ENCODE data around the gene ZEB1.

Gene ZEB1

GRCh38 chr10:31299119-31299518 lies 19.9 kb upstream of the ZEB1 start:
- H3K4me3 ChIP-seq (ENCODE audit: low read depth, low read length): no peak overlapping the region
- TF ChIP-seq, protein P1, sequence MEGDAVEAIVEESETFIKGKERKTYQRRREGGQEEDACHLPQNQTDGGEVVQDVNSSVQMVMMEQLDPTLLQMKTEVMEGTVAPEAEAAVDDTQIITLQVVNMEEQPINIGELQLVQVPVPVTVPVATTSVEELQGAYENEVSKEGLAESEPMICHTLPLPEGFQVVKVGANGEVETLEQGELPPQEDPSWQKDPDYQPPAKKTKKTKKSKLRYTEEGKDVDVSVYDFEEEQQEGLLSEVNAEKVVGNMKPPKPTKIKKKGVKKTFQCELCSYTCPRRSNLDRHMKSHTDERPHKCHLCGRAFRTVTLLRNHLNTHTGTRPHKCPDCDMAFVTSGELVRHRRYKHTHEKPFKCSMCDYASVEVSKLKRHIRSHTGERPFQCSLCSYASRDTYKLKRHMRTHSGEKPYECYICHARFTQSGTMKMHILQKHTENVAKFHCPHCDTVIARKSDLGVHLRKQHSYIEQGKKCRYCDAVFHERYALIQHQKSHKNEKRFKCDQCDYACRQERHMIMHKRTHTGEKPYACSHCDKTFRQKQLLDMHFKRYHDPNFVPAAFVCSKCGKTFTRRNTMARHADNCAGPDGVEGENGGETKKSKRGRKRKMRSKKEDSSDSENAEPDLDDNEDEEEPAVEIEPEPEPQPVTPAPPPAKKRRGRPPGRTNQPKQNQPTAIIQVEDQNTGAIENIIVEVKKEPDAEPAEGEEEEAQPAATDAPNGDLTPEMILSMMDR (conservative IDR thresholded peaks at IDR 0.05; ENCODE audit: low read depth, low read length): no peak
- DNase-seq (ENCODE audit: low read depth): peak; percentile 15

DNA sequence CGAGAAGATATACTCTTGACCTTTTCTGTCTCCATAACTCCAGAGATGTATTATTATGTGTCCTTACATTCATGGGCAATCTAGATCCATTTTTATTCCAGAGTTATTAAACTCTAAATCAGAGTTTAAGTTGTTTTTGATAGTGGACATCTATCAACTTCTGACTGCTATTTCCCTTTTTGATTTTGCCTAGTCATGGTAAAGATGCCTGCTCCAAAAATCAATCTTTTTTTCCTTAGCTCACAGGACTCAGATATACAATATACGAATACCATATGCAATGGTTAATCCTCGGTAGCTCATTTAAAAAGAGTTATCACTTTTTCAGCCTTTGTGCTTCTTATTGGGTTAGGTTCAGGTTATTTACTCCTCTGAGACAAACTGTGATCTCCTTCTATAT lies 15.8 kb upstream of the ZEB1 start:
- no peak overlapping the region for H3K4me3 ChIP-seq (ENCODE audit: low read depth, low read length)
- DNase-seq (ENCODE audit: low read depth): no peak
- TF ChIP-seq, protein P1 (conservative IDR thresholded peaks at IDR 0.05; ENCODE audit: low read depth, low read length): no peak

GRCh38 chr10:31304291-31304970 lies 14.6 kb upstream of the ZEB1 start:
- TF ChIP-seq, protein P1 (conservative IDR thresholded peaks at IDR 0.05; ENCODE audit: low read depth, low read length): no peak
- DNase-seq (ENCODE audit: low read depth): peak; percentile 40
- H3K4me3 ChIP-seq (ENCODE audit: low read depth, low read length): no peak overlapping the region

- H3K4me3 ChIP-seq (ENCODE audit: low read depth, low read length): no peak overlapping the region
- TF ChIP-seq, protein P1 (conservative IDR thresholded peaks at IDR 0.05; ENCODE audit: low read depth, low read length): no peak
These were observed 5.6 kb upstream of the ZEB1 start for GRCh38 chr10:31313396-31313795.

DNA sequence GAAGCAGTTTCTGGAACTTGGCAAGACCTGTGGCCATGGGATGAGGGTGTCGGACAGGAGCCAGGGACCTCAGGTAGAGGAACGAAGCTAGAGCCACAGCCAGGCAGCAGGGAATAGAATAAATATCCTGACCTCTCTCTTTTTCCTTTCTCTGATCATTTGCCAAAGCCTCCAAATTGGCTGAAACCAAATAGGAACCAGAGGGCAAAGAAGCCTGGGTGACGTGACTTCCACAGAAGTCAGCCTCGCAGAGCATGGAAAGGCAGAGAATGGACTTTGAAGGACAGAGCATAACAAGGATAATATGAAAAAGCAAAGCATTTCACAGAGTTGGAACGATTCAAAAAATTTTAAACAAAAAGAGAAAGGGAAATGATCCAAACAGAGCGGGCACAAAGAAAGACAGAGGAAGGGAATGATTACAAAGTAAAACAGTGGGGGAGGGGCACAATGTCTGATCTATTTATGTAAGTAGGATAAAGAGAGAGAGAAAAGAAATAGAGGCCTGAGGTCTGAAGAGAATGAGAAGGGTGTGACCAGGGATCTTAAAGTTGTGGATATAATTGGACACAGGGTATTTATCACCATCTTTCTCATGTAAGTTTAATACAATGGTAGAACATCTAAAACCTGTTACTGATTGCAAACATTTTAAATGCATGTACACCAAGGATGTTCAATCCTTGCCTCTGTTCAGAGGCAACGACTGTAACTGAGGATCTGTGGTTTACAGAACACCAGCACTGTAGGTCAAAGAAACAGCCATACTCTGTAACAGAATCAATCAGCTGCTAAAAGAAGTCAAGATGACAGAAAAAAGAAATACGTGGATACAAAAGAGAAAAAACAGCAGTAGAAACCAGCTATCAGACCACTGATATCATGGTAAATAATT lies 4.5 kb upstream of the ZEB1 start:
- DNase-seq (ENCODE audit: low read depth): no peak
- H3K4me3 ChIP-seq (ENCODE audit: low read depth, low read length): no peak overlapping the region
- TF ChIP-seq, protein P1 (conservative IDR thresholded peaks at IDR 0.05; ENCODE audit: low read depth, low read length): no peak

More at GRCh38 chr10:31313396-31313795, 5.6 kb upstream of the ZEB1 start:
- no peak for DNase-seq (ENCODE audit: low read depth)

- peak; percentile 9 for DNase-seq (ENCODE audit: low read depth)
- TF ChIP-seq, protein P1 (conservative IDR thresholded peaks at IDR 0.05; ENCODE audit: low read depth, low read length): no peak
- no peak overlapping the region for H3K4me3 ChIP-seq (ENCODE audit: low read depth, low read length)
These were observed 3.6 kb upstream of the ZEB1 start for GRCh38 chr10:31315453-31315852.

All from choroid plexus epithelial cell (primary cell).